ENCODE data around the gene CDKN2AIP.
A peak's percentile ranks its signal among the peaks of the same experiment; 100 is the strongest.
"Not testable (repeated sequence)": the region's sequence is repeated elsewhere in the genome, so short reads cannot be mapped to it uniquely, and the experiment has no call there.

Gene CDKN2AIP

GRCh38 chr4:183416879-183417755 lies 27.3 kb upstream of the CDKN2AIP start:
- peak; percentile 31 for DNase-seq

DNA sequence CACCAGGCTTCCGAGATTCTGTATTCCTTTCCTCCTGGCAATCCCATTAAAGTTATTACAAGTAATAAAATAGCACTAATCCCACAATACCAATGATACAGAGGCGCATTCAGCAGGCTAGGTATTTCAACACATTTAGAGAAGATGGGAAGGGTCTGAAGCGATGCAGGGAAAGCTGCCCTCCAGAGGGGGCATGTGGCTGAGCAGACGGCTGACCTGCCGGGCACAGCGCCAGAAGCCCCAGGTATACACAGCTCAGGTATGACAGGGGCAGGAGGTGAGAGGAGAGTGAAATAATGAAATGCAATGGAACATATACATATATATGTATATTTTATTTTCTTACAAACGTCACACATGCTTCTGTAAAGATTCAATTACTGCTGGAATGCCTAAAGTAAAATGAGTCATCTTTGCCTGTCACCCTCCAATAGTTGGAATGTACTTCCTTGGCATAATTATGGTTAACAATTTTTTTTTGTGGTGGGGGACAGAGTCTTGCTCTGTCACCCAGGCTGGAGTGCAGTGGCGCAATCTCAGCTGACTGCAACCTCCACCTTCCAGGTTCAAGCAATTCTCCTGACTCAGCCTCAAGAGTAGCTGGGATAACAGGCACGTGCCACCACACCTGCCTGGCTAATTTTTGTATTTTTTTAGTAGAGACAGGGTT lies 21.3 kb upstream of the CDKN2AIP start:
- DNase-seq: no peak

DNA sequence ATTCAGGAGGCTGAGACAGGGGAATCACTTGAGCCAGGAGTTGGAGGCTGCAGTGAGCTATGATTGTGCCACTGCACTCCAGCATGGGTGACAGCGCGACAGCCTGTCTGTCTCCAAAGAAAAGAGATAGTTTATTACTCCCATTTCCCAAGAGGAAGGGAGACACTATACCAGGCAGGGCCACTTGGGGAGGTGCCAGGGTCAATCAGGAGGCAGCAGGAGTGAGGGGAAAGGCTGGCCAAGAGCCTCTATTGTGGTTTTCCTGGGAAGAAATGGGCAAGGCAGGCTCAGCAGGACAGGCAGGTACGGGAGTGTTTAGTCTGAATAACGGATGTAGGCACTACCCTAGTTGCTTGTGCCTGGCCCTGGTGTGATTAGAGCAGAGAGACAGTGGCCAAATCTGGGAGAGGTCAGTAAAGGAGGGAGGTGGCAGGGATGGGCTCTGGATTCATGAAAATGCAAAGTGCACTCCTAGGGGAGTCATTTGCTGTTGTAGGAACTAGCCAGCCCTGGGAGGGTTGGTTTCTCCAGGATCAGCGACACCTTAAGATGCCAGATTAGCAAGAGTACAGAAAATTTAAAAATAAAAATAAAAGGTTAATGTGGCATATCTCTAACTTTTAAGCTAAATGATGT lies 20.2 kb upstream of the CDKN2AIP start:
- no peak for DNase-seq

DNA sequence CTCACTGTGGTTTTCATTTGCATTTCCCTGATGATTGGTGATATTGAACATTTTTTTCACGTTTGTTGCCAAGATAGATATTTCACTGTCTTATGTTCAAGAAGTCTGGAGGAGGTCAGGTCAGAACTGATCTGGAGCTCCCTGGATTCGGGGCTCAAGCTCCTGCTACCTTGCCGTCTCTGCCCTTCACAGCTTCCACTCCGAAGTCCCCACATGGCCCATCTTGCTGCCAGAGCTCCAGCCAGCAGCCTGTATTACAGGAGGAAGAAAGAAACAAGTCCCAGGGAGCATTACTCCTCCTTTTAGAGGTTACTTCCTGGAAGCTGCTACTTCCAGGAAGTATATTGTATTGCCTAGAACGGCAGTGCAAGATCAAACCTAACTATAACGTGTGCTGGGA lies 17.9 kb upstream of the CDKN2AIP start:
- DNase-seq: no peak

GRCh38 chr4:183429489-183429888 lies 14.9 kb upstream of the CDKN2AIP start:
- DNase-seq: no peak

GRCh38 chr4:183430317-183430993 lies 14.0 kb upstream of the CDKN2AIP start:
- DNase-seq: no peak

DNA sequence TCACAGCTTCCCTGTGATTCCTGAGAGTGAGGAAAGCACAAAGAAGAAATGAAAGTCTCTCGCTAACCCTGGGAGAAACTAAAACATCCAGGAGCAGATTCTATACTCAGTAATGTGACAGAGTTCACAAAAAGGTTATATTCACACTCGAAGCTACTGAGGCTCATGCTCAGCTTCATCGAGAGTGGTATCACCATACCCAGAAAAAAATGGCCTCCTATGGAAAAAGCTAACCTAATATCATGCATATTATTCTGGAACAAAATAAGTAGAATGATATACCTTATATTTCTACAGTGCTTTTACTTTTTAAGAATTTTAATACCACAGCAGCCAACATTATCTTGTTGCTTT lies 13.5 kb upstream of the CDKN2AIP start:
- no peak for DNase-seq

DNA sequence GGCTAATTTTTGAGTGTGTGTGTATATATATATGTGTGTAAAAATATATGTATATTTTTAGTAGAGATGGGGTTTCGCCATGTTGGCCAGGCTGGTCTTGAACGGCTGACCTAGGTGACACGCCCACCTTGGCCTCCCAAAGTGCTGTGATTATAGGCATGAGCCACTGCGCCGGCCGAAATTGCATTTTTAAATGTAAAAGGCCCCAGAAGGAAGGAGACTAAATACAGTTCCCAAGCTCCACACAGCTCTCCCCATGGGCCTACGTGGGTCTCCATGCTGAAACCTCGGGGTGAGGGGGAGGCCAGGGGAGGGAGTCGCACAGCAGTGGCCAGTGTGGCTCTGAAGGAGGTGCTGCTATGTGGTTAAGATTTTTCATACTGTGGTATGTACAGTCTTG lies 12.8 kb upstream of the CDKN2AIP start:
- no peak for DNase-seq

- DNase-seq: not testable (repeated sequence)
Observed at GRCh38 chr4:183433183-183433582, 11.3 kb upstream of the CDKN2AIP start.

DNA sequence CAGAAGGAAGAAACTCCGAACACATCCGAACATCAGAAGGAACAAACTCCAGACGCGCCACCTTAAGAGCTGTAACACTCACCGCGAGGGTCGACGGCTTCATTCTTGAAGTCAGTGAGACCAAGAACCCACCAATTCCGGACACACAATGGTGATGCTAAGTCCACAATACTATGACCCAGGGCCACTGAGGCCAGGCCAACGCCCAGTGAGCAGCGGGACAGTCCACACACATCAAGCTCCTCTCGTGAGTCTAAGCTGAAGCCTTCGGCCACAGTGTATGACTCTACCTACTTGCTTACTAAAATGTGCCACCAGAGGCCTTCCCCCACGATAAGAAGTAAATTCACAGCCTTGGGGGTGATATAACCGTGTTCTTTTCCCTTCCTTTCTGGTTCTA lies 10.2 kb upstream of the CDKN2AIP start:
- no peak for DNase-seq

GRCh38 chr4:183434666-183435190 lies 9.7 kb upstream of the CDKN2AIP start:
- DNase-seq: no peak

DNA sequence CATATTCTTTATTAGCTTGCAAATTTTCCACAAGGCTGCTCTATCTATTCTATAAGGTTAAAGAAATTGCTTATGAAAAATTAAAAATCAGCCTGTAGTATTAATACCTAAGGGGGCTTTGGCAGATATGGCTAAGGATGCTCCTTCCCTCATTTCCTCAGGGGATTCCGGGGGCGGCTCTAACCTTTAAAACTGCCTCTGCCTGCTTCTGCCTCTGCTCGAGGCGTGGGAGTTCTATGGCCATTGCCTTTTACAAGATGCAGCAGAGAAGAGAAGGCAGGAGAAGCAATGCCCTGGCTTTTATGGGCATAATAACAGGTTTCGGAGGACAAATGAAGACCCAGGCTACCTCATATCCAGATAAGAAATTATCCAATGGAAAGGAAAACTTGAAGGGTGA lies 8.6 kb upstream of the CDKN2AIP start:
- DNase-seq: no peak

GRCh38 chr4:183436417-183436816 lies 8.0 kb upstream of the CDKN2AIP start:
- DNase-seq: no peak

GRCh38 chr4:183437452-183437851 lies 7.0 kb upstream of the CDKN2AIP start:
- no peak for DNase-seq

DNA sequence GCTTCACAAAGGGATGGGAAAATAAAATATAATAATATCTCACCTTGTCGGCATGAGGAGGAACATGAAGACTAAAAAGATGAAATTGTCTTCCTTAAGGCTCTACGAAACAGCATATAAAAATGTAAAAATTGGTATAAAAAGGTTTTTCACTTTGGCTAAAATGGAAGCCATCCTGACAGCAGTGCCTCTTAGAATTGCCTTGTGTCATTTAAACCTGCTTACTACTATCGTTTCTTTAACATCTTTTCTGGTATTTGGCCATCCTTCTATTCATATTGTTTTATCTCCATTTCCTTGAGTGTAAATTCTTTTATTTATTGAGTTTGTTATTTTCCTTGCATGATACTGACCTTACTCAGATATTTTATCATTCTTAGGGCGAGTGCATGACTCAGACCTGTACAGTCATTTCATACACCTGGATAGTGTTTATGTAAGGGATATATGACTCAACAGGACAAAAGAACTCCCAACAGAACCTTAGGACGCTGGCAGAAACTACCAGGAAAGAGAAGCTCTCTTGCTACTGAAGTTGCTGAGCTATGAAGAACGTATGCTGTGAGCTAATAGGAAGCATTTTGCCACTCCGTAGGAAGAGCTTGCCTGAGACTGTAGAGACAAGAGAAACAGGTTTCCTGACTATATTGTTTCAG lies 5.8 kb upstream of the CDKN2AIP start:
- no peak for DNase-seq

- DNase-seq: no peak
Observed at GRCh38 chr4:183441276-183441675, 3.2 kb upstream of the CDKN2AIP start.

- DNase-seq: peak; percentile 59
Observed at GRCh38 chr4:183443655-183444213, 702 bp upstream of the CDKN2AIP start.

- no peak for DNase-seq
Observed at GRCh38 chr4:183445097-183445428, 627 bp downstream of the CDKN2AIP start.

DNA sequence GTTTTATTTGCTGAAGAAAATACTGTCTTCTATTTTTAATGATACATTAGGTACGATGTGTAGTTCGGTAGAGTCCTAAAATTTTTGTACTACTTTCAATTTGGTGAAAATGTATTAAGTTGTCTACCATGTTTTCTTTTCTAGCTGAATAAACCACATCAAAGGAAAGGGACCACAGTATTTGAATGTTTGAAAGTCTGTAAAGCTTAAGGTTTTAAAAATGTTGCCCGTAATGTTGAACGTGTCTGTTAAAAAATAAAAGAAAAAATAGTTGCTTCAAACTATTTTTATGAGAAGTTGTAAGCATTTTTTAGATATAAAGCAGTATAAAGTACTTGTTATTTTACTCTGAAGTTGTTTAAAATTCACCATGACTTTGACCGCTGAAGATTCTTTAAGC lies 3.2 kb downstream of the CDKN2AIP start:
- DNase-seq: no peak

DNA sequence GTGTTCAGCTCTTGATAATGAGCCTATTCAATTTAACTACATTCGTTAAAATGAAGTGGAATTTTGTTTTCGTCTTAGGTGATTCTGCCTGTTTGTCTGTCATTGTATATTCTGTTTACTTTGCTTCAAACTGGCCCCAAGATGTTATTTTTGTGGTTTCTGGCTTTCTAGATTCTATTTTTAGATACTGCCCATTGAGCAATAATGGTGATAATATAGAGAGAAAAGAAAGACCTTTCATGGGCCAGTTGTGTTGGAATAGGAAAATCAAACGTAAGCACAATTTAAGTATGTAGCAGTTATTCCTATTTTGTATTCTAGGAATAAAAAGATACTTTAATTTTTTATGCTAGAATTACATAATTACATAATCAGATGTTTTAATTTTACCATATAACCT lies 4.0 kb downstream of the CDKN2AIP start:
- no peak for DNase-seq

DNA sequence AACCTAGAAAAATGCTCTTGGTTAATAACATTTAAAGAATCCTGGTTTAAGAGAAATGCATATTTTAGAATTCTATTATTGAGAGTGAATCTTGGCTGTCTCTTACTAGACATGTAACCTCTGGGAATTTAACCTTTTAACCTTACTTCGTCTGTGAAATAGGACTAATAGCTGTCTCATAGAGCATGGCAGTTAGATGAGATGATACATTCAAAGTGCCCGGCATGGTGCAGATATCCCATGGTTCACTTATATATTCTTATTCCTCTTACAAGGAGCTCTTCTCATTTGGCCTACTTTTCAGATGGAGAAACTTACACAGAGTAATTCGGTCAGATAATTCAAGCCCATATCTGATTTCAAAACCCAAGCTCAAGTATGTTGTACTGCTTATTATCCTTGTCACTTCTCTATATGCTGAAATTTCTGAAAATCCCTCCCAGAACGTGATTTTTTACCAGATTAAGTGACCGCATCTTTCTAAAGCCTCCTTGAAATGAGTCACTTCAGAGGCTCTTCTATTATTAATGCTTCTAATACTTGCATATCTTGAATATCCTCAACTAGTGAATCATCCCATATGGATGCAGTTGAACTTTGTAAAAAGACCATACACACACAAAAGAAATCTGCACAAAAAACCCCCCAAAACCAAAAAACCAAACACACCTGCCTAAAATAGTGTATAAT lies 4.9 kb downstream of the CDKN2AIP start:
- DNase-seq: no peak

DNA sequence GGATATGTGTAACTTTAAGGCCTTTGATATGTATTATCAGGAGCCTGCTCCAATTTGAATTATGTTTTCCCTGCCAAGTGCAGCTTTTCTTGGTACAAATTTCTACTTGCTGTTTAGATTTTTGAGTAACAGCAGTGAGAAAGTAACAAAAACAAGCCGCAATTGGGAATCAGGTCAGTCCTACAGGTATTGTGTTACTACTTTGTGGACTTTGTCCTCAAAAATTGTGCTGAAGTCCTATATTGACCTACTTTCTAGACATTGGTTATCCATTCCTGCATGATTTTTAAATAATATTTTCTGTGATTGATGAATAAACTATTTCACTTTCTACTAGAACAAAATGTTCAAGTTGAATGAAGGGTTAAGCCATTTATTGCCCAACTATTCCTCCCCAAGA lies 5.7 kb downstream of the CDKN2AIP start:
- no peak for DNase-seq

All from DMS79 (cell line).